ENCODE measurements around the gene CASQ1.

CASQ1 gene

DNA sequence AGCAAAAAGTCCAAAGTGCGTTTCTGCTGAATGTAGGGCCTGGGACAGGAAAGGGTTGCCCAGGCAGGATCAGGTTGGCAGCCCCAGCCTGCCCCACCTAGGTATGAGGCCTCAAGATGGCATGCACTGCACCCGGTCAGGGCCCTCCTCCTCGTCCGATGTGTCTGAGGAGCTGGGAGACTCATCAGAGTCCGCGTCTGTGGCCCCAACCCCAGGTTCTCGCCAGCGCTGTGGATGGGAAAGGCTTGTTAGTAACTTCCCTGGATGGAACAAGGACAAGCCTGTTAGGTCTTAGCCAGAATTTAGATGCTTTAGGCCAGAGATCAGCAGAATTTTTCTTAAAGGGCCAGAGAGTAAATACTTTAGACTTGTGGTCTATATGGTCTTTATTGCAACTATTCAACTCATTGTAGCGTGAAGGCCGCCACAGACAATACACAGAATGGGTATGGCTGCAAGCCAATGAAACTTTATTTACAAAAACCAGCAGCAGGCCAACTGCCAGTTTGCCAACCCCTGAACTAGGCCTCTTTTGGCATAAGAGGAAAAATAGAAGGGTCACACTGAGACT lies 27.2 kb downstream of the CASQ1 start:
- H3K27ac ChIP-seq, result 0 out of 2 replicates have a peak overlapping the region, but pooled peaks have one; percentile 37
- no peak for TF ChIP-seq ZFX (IDR thresholded peaks at IDR 0.05; ENCODE audit: borderline replicate concordance)

DNA sequence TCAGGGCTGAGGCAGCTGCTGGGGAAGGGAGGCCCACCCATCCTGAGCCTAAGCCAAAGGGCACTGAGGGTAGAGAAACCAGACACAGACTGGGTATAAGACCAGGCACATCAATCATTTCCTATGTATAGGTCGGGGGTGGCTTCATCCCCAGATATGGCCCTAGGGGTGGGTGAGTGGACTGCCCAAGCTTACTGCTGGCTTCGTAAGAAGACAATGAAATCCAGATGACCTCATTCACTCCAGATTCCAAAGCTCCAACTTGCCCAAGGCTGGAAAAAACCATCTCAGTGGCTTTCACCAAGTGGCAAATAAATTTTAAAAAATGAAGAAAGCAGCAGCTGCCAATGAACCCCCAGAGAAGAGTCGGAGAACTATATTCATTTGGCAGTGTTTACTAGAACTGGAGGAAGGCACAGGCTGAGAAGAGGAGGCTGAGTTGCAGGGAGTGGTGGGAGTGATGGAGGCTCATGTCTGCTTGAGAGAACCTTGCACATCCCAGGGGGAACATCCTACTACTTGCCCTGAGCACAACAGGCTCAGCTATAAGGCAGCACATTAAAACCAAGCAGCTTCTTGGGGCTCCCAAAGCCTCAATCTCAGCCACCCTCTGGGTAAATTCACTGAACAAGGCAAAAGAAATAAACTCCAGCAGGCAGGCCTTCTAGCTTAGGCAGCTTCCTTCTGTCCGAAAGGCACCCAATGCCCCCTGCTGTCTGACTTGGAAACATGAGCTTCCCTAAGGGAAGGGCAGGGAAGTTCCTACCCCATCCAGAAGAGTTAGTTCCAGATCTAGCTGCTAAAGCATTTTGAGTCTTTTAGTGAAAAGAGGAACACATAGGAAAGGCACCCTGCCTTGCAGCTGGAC lies 28.9 kb downstream of the CASQ1 start:
- no peak for TF ChIP-seq ZFX (IDR thresholded peaks at IDR 0.05; ENCODE audit: borderline replicate concordance)
- TF ChIP-seq, protein P1, sequence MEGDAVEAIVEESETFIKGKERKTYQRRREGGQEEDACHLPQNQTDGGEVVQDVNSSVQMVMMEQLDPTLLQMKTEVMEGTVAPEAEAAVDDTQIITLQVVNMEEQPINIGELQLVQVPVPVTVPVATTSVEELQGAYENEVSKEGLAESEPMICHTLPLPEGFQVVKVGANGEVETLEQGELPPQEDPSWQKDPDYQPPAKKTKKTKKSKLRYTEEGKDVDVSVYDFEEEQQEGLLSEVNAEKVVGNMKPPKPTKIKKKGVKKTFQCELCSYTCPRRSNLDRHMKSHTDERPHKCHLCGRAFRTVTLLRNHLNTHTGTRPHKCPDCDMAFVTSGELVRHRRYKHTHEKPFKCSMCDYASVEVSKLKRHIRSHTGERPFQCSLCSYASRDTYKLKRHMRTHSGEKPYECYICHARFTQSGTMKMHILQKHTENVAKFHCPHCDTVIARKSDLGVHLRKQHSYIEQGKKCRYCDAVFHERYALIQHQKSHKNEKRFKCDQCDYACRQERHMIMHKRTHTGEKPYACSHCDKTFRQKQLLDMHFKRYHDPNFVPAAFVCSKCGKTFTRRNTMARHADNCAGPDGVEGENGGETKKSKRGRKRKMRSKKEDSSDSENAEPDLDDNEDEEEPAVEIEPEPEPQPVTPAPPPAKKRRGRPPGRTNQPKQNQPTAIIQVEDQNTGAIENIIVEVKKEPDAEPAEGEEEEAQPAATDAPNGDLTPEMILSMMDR (IDR thresholded peaks at IDR 0.05), result peak; percentile 50
- H3K27ac ChIP-seq, result 0 out of 2 replicates have a peak overlapping the region, but pooled peaks have one; percentile 1

DNA sequence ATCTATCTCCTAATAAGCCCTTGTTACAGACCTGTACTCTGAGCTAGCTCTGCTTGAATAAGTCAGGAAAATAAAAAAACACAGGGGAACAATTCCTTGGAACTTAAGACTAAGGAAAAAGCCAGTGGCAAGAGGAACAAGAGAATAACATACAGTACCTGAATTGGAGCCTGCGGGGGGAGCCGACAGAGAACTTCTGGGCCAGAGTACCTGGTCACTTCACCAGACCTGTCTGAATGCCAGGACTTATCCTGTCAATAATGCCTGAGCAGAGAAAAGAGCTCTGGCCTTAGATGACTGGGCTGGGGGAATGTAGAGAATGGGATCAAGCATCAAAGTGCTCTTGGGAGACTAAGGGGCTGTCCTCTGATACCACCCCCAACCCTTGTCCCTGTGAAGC lies 29.9 kb downstream of the CASQ1 start:
- no peak for TF ChIP-seq ZFX (IDR thresholded peaks at IDR 0.05; ENCODE audit: borderline replicate concordance)
- TF ChIP-seq, protein P1 (IDR thresholded peaks at IDR 0.05), result no peak

DNA sequence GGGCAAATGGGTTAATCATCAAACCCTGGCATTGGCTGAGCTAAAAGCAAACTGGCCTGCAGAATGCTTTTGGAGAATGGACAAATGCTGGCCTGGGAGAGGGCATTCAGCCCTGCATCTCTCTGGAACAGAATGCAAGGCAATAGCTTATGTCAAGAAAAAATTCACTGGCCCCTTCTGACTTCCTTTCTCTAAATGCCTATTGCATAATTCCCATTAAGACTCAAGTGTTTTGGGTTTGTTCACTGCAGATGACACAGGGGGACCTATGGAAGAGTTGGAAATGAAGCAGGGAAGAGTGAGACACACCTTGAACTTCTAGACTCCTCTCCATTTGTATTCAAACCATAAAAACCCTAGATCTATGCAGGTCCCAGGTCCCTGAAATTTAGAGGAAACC lies 30.7 kb downstream of the CASQ1 start:
- no peak overlapping the region for H3K27ac ChIP-seq
- TF ChIP-seq ZFX (IDR thresholded peaks at IDR 0.05; ENCODE audit: borderline replicate concordance), result no peak
- TF ChIP-seq, protein P1 (IDR thresholded peaks at IDR 0.05), result no peak

More for the DNA sequence above, 29.9 kb downstream of the CASQ1 start:
- H3K27ac ChIP-seq, result no peak overlapping the region

DNA sequence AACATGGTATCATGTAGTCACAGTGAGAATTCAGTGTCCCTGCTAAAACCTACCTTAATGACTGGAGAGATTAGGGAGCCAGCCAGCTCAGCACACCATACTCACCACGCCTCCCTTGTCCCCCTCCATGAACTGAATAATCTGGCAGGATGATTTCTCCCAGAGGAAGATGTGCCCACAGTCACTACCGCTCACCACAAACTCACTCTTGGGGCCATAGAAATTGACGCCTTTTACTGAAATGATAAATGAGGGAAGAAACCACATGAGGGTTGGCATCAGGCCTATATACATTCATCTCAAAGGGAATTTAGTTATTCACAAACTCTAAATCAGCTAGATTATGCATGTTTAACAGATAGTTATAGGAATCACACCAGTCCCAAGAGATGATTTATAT lies 32.2 kb downstream of the CASQ1 start:
- TF ChIP-seq, protein P1 (IDR thresholded peaks at IDR 0.05), result no peak
- no peak for TF ChIP-seq ZFX (IDR thresholded peaks at IDR 0.05; ENCODE audit: borderline replicate concordance)
- no peak overlapping the region for H3K27ac ChIP-seq

DNA sequence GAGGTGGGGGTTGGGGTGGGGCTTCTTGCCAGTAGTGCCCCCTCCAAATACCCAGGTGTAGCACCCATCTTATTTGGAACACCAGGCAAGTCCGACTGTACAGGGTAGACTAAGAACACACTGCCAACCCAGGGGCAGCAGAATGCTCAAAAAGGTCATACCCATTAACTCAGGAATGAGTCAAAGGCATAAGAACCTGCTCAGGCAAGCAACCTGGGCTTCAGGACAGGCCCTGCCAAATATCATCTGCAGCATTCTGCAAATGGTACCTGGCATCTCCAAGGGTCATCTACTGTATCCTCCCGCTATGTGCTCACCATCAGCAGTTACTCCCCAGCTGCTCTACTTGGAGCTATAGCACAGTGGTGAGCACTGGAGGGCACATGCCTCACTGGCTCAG lies 34.2 kb downstream of the CASQ1 start:
- no peak for TF ChIP-seq ZFX (IDR thresholded peaks at IDR 0.05; ENCODE audit: borderline replicate concordance)
- TF ChIP-seq, protein P1 (IDR thresholded peaks at IDR 0.05), result no peak
- H3K27ac ChIP-seq, result no peak overlapping the region

DNA sequence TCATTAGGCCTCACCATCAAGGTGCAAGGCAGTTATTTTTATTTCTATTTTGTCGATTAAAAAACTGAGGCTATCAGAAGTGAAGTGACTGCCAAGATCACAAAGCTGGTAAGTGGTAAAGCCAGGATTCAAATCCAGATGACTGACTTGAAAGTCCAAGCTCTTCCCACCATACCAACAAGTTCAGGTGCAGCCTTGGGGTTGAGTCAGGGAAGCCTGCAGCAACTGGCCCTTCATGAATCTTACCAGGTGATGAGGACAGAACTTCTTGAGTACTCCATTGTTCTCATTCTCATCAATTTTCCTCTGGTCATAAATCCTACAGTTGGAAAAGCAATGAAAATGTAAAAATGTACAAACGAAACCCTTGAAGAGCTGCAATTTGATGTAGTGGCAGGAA lies 35.0 kb downstream of the CASQ1 start:
- H3K27ac ChIP-seq, result no peak overlapping the region
- no peak for TF ChIP-seq ZFX (IDR thresholded peaks at IDR 0.05; ENCODE audit: borderline replicate concordance)
- TF ChIP-seq, protein P1 (IDR thresholded peaks at IDR 0.05), result no peak

All from 22Rv1 (cell line).